Uterus (tissue), 4 donors: Measurements from ENCODE around the gene DNAH1. TPM values are rescaled to one million over a fixed set of nuclear protein-coding genes. Genes with fewer than 3 reads are reported as not detected.

Experiments
- DNase-seq, 2 donors: peaks; one replicate each; pipeline ENCODE4 v3.0.0-alpha.2; 2019 to 2020
- H3K27ac ChIP-seq, 2 donors: fragments of 200-600 bp; sonication (generic); 1 replicate in 1 of 2; 2 replicates in 1 of 2; pipeline ENCODE4 v1.5.1; 2016 to 2018
- H3K27me3 ChIP-seq, 2 donors: fragments of 200-600 bp; sonication (generic); one replicate each; pipeline ENCODE4 v1.5.1; 2018 to 2019; ENCODE audit warnings: control low read depth in 1 of 2
- H3K36me3 ChIP-seq, 2 donors: fragments of 200-600 bp; sonication (generic); one replicate each; pipeline ENCODE4 v1.5.1; 2019; ENCODE audit warnings: control low read depth in 1 of 2
- H3K4me1 ChIP-seq, 2 donors: fragments of 200-600 bp; sonication (generic); one replicate each; pipeline ENCODE4 v1.5.1; 2018 to 2019; ENCODE audit warnings: control low read depth in 1 of 2
- H3K4me3 ChIP-seq, 2 donors: fragments of 200-600 bp; sonication (generic); 1 replicate in 1 of 2; 2 replicates in 1 of 2; pipeline ENCODE4 v1.5.1; 2018 to 2019; ENCODE audit warnings: mild to moderate bottlenecking in 1 of 2
- H3K9me3 ChIP-seq, 2 donors: fragments of 200-600 bp; sonication (generic); one replicate each; pipeline ENCODE4 v1.5.1; 2019; ENCODE audit warnings: control low read depth in 1 of 2
- CTCF ChIP-seq, 4 experiments: fragments of 200-600 bp in 2 of 4; fragments of 450-650 bp in 2 of 4; sonication (generic) in 2 of 4; IDR thresholded peaks; one replicate each; pipeline ENCODE4 v1.5.1; 2016 to 2019; ENCODE audit warnings: antibody characterized with exemption in 4 of 4, mild to moderate bottlenecking in 2 of 4, moderate library complexity in 1 of 4
- POLR2A ChIP-seq, 2 donors: fragments of 450-650 bp; IDR thresholded peaks; one replicate each; pipeline ENCODE4 v1.6.1; 2016; ENCODE audit warnings: antibody characterized with exemption in 2 of 2, mild to moderate bottlenecking in 1 of 2, moderate library complexity in 1 of 2
- intact Hi-C: fragments of 100-400 bp; cut with DNase I; formaldehyde crosslinking; loops from one replicate; pipeline ENCODE4 v1.15.1; 2023; ENCODE audit warnings: low total_unique reads
- total RNA-seq, 4 donors: library from RNA; depleted of rRNA in 3 of 4; stranded (reverse); fragments of >200 nt in 3 of 4; gene quantifications; one replicate each; pipeline versions ENCODE4 v1.1.0 to v1.2.4, GENCODE V29; 2014 to 2023
- donor health status: DM: yes; HTN: yes; CAD: no.

Gene DNAH1
- total RNA-seq, 4 donors from 2014 or later, result 5.1 to 46.2 (median 11.0) TPM

GRCh38 chr3:52294320-52295150 is 21.6 kb upstream of the DNAH1 start:
- no peak overlapping the region for H3K27ac ChIP-seq
- DNase-seq, result no peak
- H3K36me3 ChIP-seq, result no peaks in the 10 kb centered on the region
- H3K27me3 ChIP-seq, result no peaks in the 10 kb centered on the region
- intact Hi-C loops, result no loop called here
- peaks cover 0 to 5% of the 10 kb centered on the region in 2 donors for H3K4me1 ChIP-seq
- H3K9me3 ChIP-seq, result no peaks in the 10 kb centered on the region
- TF ChIP-seq POLR2A (IDR thresholded peaks at IDR 0.05), result no peak
- TF ChIP-seq CTCF (IDR thresholded peaks at IDR 0.05), result no peak
- no peak overlapping the region for H3K4me3 ChIP-seq

- DNase-seq, result no peak
- H3K36me3 ChIP-seq, result no peaks in the 10 kb centered on the region
- intact Hi-C loops, result no loop called here
Measured at GRCh38 chr3:52295671-52296208, 20.4 kb upstream of the DNAH1 start.

DNA sequence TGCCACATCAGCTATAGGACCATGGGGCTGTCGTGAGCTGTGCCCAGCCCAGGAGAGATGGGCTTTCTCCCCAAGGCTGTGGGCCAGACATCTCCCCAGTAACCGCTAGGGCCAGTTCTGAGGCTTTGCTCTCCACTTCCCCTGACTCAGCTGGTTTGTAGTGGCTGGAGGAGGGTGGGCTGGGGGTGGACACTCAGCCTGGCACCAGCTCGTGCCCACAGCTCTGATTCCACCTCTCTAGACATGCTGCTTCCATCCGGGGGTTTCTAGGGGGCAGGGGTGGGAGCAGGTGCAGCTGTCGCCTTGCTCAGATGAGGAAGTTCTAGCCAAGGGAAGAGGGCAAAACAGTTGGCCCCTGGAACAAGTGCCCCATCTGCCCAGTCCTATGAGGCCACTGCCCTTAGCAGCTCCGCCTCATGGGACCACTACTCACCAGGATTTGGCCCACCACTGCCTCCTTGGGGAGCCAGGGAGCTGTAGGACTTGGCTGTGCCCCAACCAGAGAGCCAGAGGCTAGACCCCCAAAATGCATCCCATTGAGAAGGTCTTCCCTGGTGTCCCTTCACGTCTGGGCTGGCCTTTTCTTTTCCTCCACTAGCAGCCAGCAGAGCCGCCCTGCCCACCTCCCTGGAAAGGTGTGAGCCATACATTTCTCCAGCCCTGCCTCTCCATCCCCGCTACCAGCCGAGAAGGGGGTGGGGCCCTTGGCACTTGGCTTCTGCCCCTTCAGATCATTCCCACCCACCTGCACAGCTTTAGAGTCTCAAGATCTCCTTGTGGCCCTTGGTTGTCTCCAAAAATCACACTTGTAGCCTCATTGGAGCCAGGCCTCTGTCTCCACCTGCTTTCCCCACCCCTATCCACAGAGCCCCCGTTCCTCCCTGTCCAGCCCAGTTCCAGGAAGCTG is 18.6 kb upstream of the DNAH1 start:
- H3K36me3 ChIP-seq, result no peaks in the 10 kb centered on the region
- no peaks in the 10 kb centered on the region for H3K27me3 ChIP-seq
- DNase-seq, result no peak
- H3K9me3 ChIP-seq, result no peaks in the 10 kb centered on the region
- intact Hi-C loops, result no loop called here
- H3K4me1 ChIP-seq, result peaks cover 0 to 11% of the 10 kb centered on the region in 2 donors
- no peak overlapping the region for H3K4me3 ChIP-seq
- no peak overlapping the region for H3K27ac ChIP-seq
- TF ChIP-seq POLR2A (IDR thresholded peaks at IDR 0.05) (no peak), CTCF (IDR thresholded peaks at IDR 0.05) (no peak)

More at GRCh38 chr3:52295671-52296208, 20.4 kb upstream of the DNAH1 start:
- Histone ChIP-seq H3K4me1 (peaks cover 0 to 11% of the 10 kb centered on the region in 2 donors), H3K27me3 (no peaks in the 10 kb centered on the region), H3K9me3 (no peaks in the 10 kb centered on the region), H3K4me3 (no peak overlapping the region), H3K27ac (no peak overlapping the region)
- TF ChIP-seq POLR2A (IDR thresholded peaks at IDR 0.05), result no peak
- no peak for TF ChIP-seq CTCF (IDR thresholded peaks at IDR 0.05)

GRCh38 chr3:52298149-52299098 is 17.7 kb upstream of the DNAH1 start:
- Histone ChIP-seq H3K27ac (no peak overlapping the region), H3K27me3 (no peaks in the 10 kb centered on the region), H3K4me1 (peaks cover 0 to 11% of the 10 kb centered on the region in 2 donors), H3K36me3 (no peaks in the 10 kb centered on the region), H3K9me3 (no peaks in the 10 kb centered on the region), H3K4me3 (no peak overlapping the region)
- intact Hi-C loops, result no loop called here
- no peak for DNase-seq
- TF ChIP-seq CTCF (IDR thresholded peaks at IDR 0.05) (no peak), POLR2A (IDR thresholded peaks at IDR 0.05) (no peak)
